Stomach smooth muscle (tissue), 2 donors: Measurements from ENCODE around the gene ANKS4B.
A peak's percentile ranks its signal among the peaks of the same experiment; 100 is the strongest.
"Not testable (repeated sequence)": the region's sequence is repeated elsewhere in the genome, so short reads cannot be mapped to it uniquely, and the experiment has no call there.

Source experiments
- H3K27ac ChIP-seq: one replicate; pipeline ENCODE4 v1.7.0; 2013; ENCODE audit warnings: mild to moderate bottlenecking, low read length, inconsistent platforms
- H3K27me3 ChIP-seq, 2 donors: one replicate each; pipeline ENCODE4 v1.7.0; 2013; ENCODE audit warnings: low read length in 2 of 2; ENCODE audit not compliant: insufficient read depth in 2 of 2, control insufficient read depth in 1 of 2
- H3K36me3 ChIP-seq, 2 donors: one replicate each; pipeline ENCODE4 v1.7.0; 2013; ENCODE audit warnings: low read length in 2 of 2; ENCODE audit not compliant: control insufficient read depth in 2 of 2, insufficient read depth in 2 of 2
- H3K4me1 ChIP-seq: one replicate; pipeline ENCODE4 v1.7.0; 2013; ENCODE audit warnings: low read length; ENCODE audit not compliant: control insufficient read depth, insufficient read depth
- H3K4me3 ChIP-seq, 2 donors: one replicate each; pipeline ENCODE4 v1.7.0; 2013; ENCODE audit warnings: low read length in 2 of 2
- H3K9ac ChIP-seq, 2 donors: one replicate each; pipeline ENCODE4 v1.7.0; 2013; ENCODE audit warnings: low read length in 2 of 2, mild to moderate bottlenecking in 1 of 2
- H3K9me3 ChIP-seq, 2 donors: one replicate each; pipeline ENCODE4 v1.7.0; 2013; ENCODE audit warnings: low read length in 2 of 2; ENCODE audit not compliant: control insufficient read depth in 2 of 2
- donor health status: healthy.
- donor health status: Pancreatic carcinoma.

ANKS4B gene

GRCh38 chr16:21276090-21276489 is 42.6 kb downstream of the ANKS4B start:
- Histone ChIP-seq H3K9ac (no peak overlapping the region), H3K27ac (no peak overlapping the region)

GRCh38 chr16:21277045-21277926 is 43.8 kb downstream of the ANKS4B start:
- Histone ChIP-seq H3K4me1 (peaks cover 6% of the 10 kb centered on the region), H3K36me3 (no peaks in the 10 kb centered on the region), H3K27me3 (peaks cover 22 to 27% of the 10 kb centered on the region in 2 donors), H3K27ac (no peak overlapping the region), H3K9me3 (no peaks in the 10 kb centered on the region), H3K9ac (no peak overlapping the region), H3K4me3 (peak overlapping the region; percentile 64 to 75)

More at GRCh38 chr16:21276090-21276489, 42.6 kb downstream of the ANKS4B start:
- no peaks in the 10 kb centered on the region for H3K9me3 ChIP-seq
- H3K36me3 ChIP-seq = no peaks in the 10 kb centered on the region
- peaks cover 22 to 27% of the 10 kb centered on the region in 2 donors for H3K27me3 ChIP-seq
- H3K4me1 ChIP-seq = peaks cover 6% of the 10 kb centered on the region
- H3K4me3 ChIP-seq = no peak overlapping the region

DNA sequence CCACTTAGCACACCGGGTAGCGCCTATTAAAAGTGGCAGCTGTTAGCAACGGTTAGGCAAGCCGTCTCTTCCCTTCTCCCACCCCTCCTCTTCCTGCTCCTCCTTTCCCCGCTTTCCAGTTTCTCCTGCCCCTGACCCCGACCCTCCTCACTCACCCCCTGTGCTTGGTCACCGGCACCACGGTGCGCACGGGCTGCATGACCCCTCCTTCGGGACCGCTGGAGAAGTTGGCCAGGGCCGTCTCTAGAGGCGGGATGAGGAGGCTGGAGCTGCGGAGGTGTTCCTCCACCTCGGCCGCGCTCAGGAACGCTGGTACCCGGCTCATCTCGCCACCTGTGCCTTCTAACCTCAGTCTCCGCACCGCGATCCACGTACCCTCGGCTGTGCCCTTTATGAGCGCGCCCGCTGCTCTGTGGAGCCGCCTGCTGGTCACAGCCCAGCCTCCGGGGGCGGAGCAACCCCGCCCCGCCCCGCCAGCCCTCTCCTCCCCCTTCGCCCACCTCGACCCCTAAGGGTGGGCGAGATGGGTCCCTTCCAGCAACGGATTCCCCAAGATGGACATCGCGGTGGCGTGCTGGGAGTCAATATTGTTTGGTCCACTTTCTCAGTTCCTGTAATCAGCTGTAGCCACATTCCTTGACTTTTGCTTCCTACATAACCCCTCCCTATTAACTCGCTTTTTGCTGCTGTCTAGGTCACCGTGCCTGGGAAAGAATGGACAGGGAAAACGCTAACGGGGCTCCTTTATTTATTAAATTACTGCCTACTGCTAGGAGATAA is 44.6 kb downstream of the ANKS4B start, which contains the start of gene CRYM:
CRYM (minus strand) TSS at position 364 of the 780 bp plus-strand sequence; CDS start at position 325, 39 bp downstream.
- peaks cover 6% of the 10 kb centered on the region for H3K4me1 ChIP-seq
- H3K9ac ChIP-seq = peak within 1 kb of the TSS in 1 of 2 donors; percentile 21
- peaks cover 22 to 27% of the 10 kb centered on the region in 2 donors for H3K27me3 ChIP-seq
- peak within 1 kb of the TSS; percentile 64 to 75 for H3K4me3 ChIP-seq
- H3K36me3 ChIP-seq = no peaks in the 10 kb centered on the region
- no peaks in the 10 kb centered on the region for H3K9me3 ChIP-seq
- H3K27ac ChIP-seq = no peak within 1 kb of the TSS

DNA sequence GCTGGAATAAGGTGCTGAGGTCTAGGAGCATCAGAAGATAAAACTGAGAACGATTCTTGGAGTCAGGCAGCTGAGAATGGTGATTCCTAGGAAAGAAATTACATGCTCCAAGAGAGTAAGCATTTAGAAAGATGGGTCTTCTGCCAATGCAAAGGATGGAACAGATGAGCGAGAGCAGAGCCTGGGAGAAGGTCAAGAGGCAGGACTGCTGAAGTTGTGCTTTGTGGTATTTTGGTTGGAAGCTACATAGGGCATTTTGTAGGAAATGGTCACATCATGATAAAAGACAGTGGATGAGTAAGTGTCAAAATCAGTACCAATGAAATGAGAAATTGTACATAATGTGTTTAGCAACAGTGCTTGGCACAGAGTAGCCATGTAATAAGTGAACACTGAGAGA is 46.0 kb downstream of the ANKS4B start:
- Histone ChIP-seq H3K36me3 (no peaks in the 10 kb centered on the region), H3K27ac (no peak overlapping the region), H3K4me3 (no peak overlapping the region), H3K4me1 (peaks cover 6% of the 10 kb centered on the region), H3K9me3 (no peaks in the 10 kb centered on the region), H3K27me3 (peaks cover 23 to 33% of the 10 kb centered on the region in 2 donors), H3K9ac (no peak overlapping the region)

DNA sequence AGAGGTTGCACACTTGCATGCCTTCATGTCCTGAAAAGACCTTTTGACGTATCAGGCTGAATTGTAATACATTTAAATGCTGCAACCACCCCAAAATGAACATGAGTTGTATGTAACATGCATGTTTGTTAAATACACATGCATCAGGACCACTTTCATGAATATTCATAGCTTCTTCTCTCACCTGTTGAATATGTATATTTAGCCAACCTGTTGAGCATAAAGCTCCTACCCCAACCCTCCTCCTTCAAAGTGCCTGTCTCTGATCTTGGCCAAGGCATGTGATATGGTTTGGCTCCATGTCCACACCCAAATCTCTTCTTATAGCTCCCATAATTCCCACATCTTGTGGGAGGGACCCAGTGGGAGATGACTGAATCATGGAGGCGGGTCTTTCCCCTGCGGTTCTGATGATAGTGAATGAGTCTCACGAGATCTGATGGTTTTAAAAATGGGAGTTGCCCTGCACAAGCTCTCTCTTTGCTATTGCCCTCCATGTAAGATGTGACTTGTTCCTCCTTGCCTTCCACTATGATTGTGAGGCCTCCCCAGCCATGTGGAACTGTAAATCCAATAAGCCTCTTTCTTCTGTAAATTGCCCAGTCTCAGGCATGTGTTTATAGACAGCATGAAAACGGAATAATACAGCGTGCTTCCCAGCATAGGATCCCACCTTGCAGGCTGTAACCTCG is 48.3 kb downstream of the ANKS4B start:
- H3K9me3 ChIP-seq = no peaks in the 10 kb centered on the region
- H3K36me3 ChIP-seq = no peaks in the 10 kb centered on the region
- no peak overlapping the region for H3K27ac ChIP-seq
- no peak overlapping the region for H3K4me3 ChIP-seq
- H3K27me3 ChIP-seq = peaks cover 11 to 27% of the 10 kb centered on the region in 2 donors
- H3K4me1 ChIP-seq = peaks cover 6% of the 10 kb centered on the region
- H3K9ac ChIP-seq = no peak overlapping the region

- Histone ChIP-seq H3K27ac (no peak overlapping the region), H3K9ac (no peak overlapping the region), H3K27me3 (peaks cover 0 to 22% of the 10 kb centered on the region in 2 donors), H3K9me3 (no peaks in the 10 kb centered on the region), H3K4me1 (no peaks in the 10 kb centered on the region), H3K4me3 (peak overlapping the region; percentile 31 to 40), H3K36me3 (no peaks in the 10 kb centered on the region)
These were observed 50.2 kb downstream of the ANKS4B start for GRCh38 chr16:21283521-21284289.

DNA sequence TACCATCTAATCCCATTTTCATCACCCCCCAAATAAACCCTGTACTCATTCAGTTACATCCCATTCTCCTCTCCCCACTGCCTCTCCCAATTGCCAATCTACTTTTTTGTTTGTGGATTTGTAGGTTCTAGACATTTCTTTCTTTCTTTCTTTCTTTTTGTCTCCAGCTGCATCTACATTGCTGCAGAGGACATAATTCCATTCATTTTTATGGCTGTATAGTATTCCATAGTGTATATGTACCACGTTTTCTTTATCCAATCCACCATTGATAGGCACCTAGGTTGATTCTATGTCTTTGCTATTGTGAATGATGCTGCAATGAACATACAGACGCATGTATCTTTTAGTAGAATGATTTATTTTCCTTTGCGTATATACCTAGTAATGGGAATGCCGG is 50.9 kb downstream of the ANKS4B start:
- H3K27ac ChIP-seq = no peak overlapping the region
- H3K36me3 ChIP-seq = no peaks in the 10 kb centered on the region
- H3K27me3 ChIP-seq = peaks cover 0 to 22% of the 10 kb centered on the region in 2 donors
- H3K9ac ChIP-seq = no peak overlapping the region
- no peak overlapping the region for H3K4me3 ChIP-seq
- H3K4me1 ChIP-seq = no peaks in the 10 kb centered on the region
- peaks cover 0 to 2% of the 10 kb centered on the region in 2 donors for H3K9me3 ChIP-seq

- Histone ChIP-seq H3K27ac (no peak overlapping the region), H3K9me3 (peaks cover 0 to 5% of the 10 kb centered on the region in 2 donors), H3K4me1 (no peaks in the 10 kb centered on the region), H3K27me3 (peaks cover 3 to 22% of the 10 kb centered on the region in 2 donors), H3K9ac (no peak overlapping the region), H3K36me3 (no peaks in the 10 kb centered on the region), H3K4me3 (no peak overlapping the region)
These were observed 51.8 kb downstream of the ANKS4B start for GRCh38 chr16:21285314-21285713.

DNA sequence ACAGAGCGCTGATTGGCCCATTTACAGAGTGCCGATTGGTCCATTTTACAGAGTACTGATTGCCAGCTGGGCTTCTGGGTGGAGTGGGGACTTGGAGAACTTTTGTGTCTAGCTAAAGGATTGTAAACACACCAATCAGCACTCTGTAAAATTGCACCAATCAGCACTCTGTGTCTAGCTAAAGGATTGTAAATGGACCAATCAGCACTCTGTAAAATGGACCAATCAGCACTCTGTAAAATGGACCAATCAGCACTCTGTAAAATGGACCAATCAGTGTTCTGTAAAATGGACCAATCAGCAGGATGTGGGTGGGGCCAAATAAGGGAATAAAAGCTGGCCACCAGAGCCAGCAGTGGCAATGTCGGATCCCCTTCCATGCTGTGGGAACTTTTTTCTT is 56.3 kb downstream of the ANKS4B start:
- not testable (repeated sequence) for H3K4me3 ChIP-seq, H3K27ac ChIP-seq, H3K9ac ChIP-seq, H3K36me3 ChIP-seq, H3K9me3 ChIP-seq, H3K4me1 ChIP-seq
- H3K27me3 ChIP-seq = peaks cover 3 to 19% of the 10 kb centered on the region in 2 donors
